ENCODE results near the gene RETN.

GRCh38 chr19:7694499-7694898 lies 25.6 kb downstream of the RETN start:
- TF ChIP-seq CTCF (conservative IDR thresholded peaks at IDR 0.05; ENCODE audit: low read length), result no peak
- TF ChIP-seq EZH2phosphoT487 (IDR thresholded peaks at IDR 0.05; ENCODE audit: borderline replicate concordance), result no peak

All from Loucy (cell line).